IMR-90 (cell line): ENCODE results near the gene TRPV4. TPM values are rescaled to one million over a fixed set of nuclear protein-coding genes. Genes with fewer than 3 reads are reported as not detected.

Experiments used
- ATAC-seq: fragments of 200-7000 bp; cut with Tn5 transposase; 2 replicates; pipeline ENCODE4 v1.9.1; 2020; ENCODE audit warnings: low read depth, mild to moderate bottlenecking, moderate library complexity
- BruUV-seq: library from RNA; stranded (reverse); fragments of 400-500 nt; replicated peaks from 2 replicates; lab custom pipeline; 2021; lab: Mats Ljungman, UMichigan
- CTCF ChIA-PET: fragments of 300-600 bp; formaldehyde crosslinking; extraction: SDS; loops from one replicate; lab custom pipeline; 2021; ENCODE audit warnings: antibody characterized with exemption; lab: Yijun Ruan, JAX
- POLR2A ChIA-PET: fragments of 300-600 bp; sonication (Branson Sonifier 250); formaldehyde crosslinking; loops from one replicate; lab custom pipeline; 2022; ENCODE audit warnings: antibody characterized with exemption; ENCODE audit not compliant: unreplicated experiment; lab: Charles Lee
- DNase-seq: peaks from one replicate; pipeline ENCODE4 v3.0.0; 2013
- H2AFZ ChIP-seq: replicated peaks from 2 replicates; pipeline ENCODE3; 2013; ENCODE audit warnings: low read length, mild to moderate bottlenecking; ENCODE audit not compliant: poor library complexity
- H2AK5ac ChIP-seq: 2 replicates; pipeline ENCODE4 v1.6.1; 2013; ENCODE audit warnings: low read depth, low read length, inconsistent platforms
- H2AK9ac ChIP-seq: replicated peaks from 2 replicates; pipeline ENCODE3; 2013; ENCODE audit warnings: mild to moderate bottlenecking, low read depth, low read length, moderate library complexity; ENCODE audit not compliant: poor library complexity
- H2BK120ac ChIP-seq: 2 replicates; pipeline ENCODE4 v1.6.1; 2013; ENCODE audit warnings: low read depth, low read length, inconsistent platforms
- H2BK15ac ChIP-seq: 3 replicates; pipeline ENCODE4 v1.6.1; 2013; ENCODE audit warnings: low read depth, low read length, inconsistent platforms
- H2BK20ac ChIP-seq: 2 replicates; pipeline ENCODE4 v1.6.1; 2013; ENCODE audit warnings: low read depth, mild to moderate bottlenecking, inconsistent platforms, low read length, moderate library complexity
- H2BK5ac ChIP-seq: 2 replicates; pipeline ENCODE4 v1.6.1; 2013; ENCODE audit warnings: mild to moderate bottlenecking, low read depth, low read length, inconsistent platforms; ENCODE audit not compliant: poor library complexity, severe bottlenecking
- H3K14ac ChIP-seq: replicated peaks from 2 replicates; pipeline ENCODE4 v1.6.1; 2013; ENCODE audit warnings: low read depth, low read length, inconsistent platforms
- H3K18ac ChIP-seq: 2 replicates; pipeline ENCODE4 v1.6.1; 2013; ENCODE audit warnings: low read depth, low read length, control low read depth
- H3K23ac ChIP-seq: 2 replicates; pipeline ENCODE4 v1.6.1; 2013; ENCODE audit warnings: low read depth, low read length, inconsistent platforms
- H3K27ac ChIP-seq: 2 replicates; pipeline ENCODE4 v1.5.1; 2013; ENCODE audit warnings: mild to moderate bottlenecking, control low read depth, low read length; ENCODE audit not compliant: insufficient read depth
- H3K27me3 ChIP-seq: 2 replicates; pipeline ENCODE4 v1.6.1; 2013; ENCODE audit warnings: low read length; ENCODE audit not compliant: control insufficient read depth, insufficient read depth
- H3K36me3 ChIP-seq: 2 replicates; pipeline ENCODE4 v1.6.1; 2013; ENCODE audit warnings: low read length, mixed read lengths; ENCODE audit not compliant: control insufficient read depth, insufficient read depth
- H3K4ac ChIP-seq: 2 replicates; pipeline ENCODE4 v1.6.1; 2013; ENCODE audit warnings: low read depth, low read length, inconsistent platforms
- H3K4me1 ChIP-seq: 2 replicates; pipeline ENCODE4 v1.6.1; 2013; ENCODE audit warnings: low read length, mixed read lengths; ENCODE audit not compliant: control insufficient read depth, insufficient read depth
- H3K4me2 ChIP-seq: 2 replicates; pipeline ENCODE4 v1.6.1; 2013; ENCODE audit warnings: low read depth, mild to moderate bottlenecking, control low read depth, low read length, moderate library complexity
- H3K4me3 ChIP-seq: 2 replicates; pipeline ENCODE4 v1.5.1; 2013; ENCODE audit warnings: low read depth, mild to moderate bottlenecking, control low read depth, low read length, moderate library complexity; ENCODE audit not compliant: insufficient read depth
- H3K56ac ChIP-seq: 2 replicates; pipeline ENCODE4 v1.6.1; 2013; ENCODE audit warnings: low read length, inconsistent platforms; ENCODE audit not compliant: insufficient read depth; ENCODE audit errors: extremely low read depth
- H3K79me1 ChIP-seq, 2 experiments: 2 replicates each; pipeline ENCODE4 v1.6.1; 2013; ENCODE audit warnings: low read length in 2 of 2, inconsistent platforms in 1 of 2, low read depth in 1 of 2
- H3K9ac ChIP-seq: 2 replicates; pipeline ENCODE4 v1.6.1; 2013; ENCODE audit warnings: low read depth, low read length, control low read depth
- H3K9me1 ChIP-seq: 2 replicates; pipeline ENCODE4 v1.6.1; 2013; ENCODE audit warnings: low read length, inconsistent platforms; ENCODE audit not compliant: insufficient read depth
- H3K9me3 ChIP-seq: 2 replicates; pipeline ENCODE4 v1.6.1; 2013; ENCODE audit warnings: low read length; ENCODE audit not compliant: control insufficient read depth, insufficient read depth
- H4K20me1 ChIP-seq: 2 replicates; pipeline ENCODE4 v1.6.1; 2013; ENCODE audit warnings: low read length, inconsistent platforms; ENCODE audit not compliant: insufficient read depth
- H4K5ac ChIP-seq: 2 replicates; pipeline ENCODE4 v1.6.1; 2013; ENCODE audit warnings: mild to moderate bottlenecking, low read depth, low read length, control low read depth
- H4K8ac ChIP-seq, 2 experiments: 2 replicates each; pipeline ENCODE4 v1.6.1; 2013; ENCODE audit warnings: low read depth in 2 of 2, low read length in 2 of 2, control low read depth in 1 of 2, inconsistent platforms in 1 of 2
- H4K91ac ChIP-seq: 2 replicates; pipeline ENCODE4 v1.6.1; 2013; ENCODE audit warnings: low read depth, low read length, inconsistent platforms; ENCODE audit not compliant: insufficient read depth
- FOS ChIP-seq: fragments of 150-350 bp; IDR thresholded peaks from 2 replicates; pipeline ENCODE4 v1.6.1; 2016; ENCODE audit warnings: low read depth, low read length
- MAFK ChIP-seq: IDR thresholded peaks from 2 replicates; pipeline ENCODE4 v1.6.1; 2012; ENCODE audit warnings: low read depth, low read length, improper control_type of control experiment
- MAZ ChIP-seq: IDR thresholded peaks from 2 replicates; pipeline ENCODE4 v1.6.1; 2012; ENCODE audit warnings: low read depth, mild to moderate bottlenecking, low read length, improper control_type of control experiment, moderate library complexity, borderline replicate concordance
- MXI1 ChIP-seq: IDR thresholded peaks from 2 replicates; pipeline ENCODE4 v1.6.1; 2012; ENCODE audit warnings: low read depth, mild to moderate bottlenecking, low read length, moderate library complexity, borderline replicate concordance
- NFE2L2 ChIP-seq: fragments of 150-350 bp; IDR thresholded peaks from 2 replicates; pipeline ENCODE4 v1.6.1; 2016; ENCODE audit warnings: low read depth, mild to moderate bottlenecking, low read length
- POLR2A ChIP-seq: IDR thresholded peaks from 2 replicates; pipeline ENCODE4 v1.6.1; 2012; ENCODE audit warnings: mild to moderate bottlenecking, low read depth, low read length
- RCOR1 ChIP-seq: IDR thresholded peaks from 2 replicates; pipeline ENCODE4 v1.6.1; 2012; ENCODE audit warnings: mild to moderate bottlenecking, low read length, improper control_type of control experiment; ENCODE audit not compliant: insufficient replicate concordance
- dilution Hi-C: fragments of 300-500 bp; cut with HindIII; formaldehyde crosslinking; loops from one replicate; pipeline ENCODE4 v1.14.3; 2018; ENCODE audit warnings: low sequenced_read_pairs; ENCODE audit not compliant: unreplicated experiment
- in situ Hi-C: fragments of 300-500 bp; cut with MboI; formaldehyde crosslinking; loops from 3 replicates; pipeline ENCODE4 v1.14.3; 2019; ENCODE audit warnings: low sequenced_read_pairs, inconsistent platforms, mixed read lengths
- intact Hi-C: fragments of 100-400 bp; cut with micrococcal nuclease; formaldehyde crosslinking; loops from 2 replicates; pipeline ENCODE4 v1.10.0; 2022
- polyA plus RNA-seq, 3 experiments: library from polyadenylated mRNA; depleted of rRNA; stranded (reverse); fragments of >200 nt; gene quantifications; 2 replicates each; pipeline ENCODE4 v1.2.3, GENCODE V29; 2012; ENCODE audit warnings: low replicate concordance in 1 of 3
- total RNA-seq: library from RNA; depleted of rRNA; stranded (reverse); fragments of >200 nt; gene quantifications from 2 replicates; pipeline ENCODE4 v1.2.3, GENCODE V29; 2012
- TF ChIP-seq, protein P1 (sequence below): fragments of 150-350 bp; IDR thresholded peaks from 2 replicates; pipeline ENCODE4 v1.6.1; 2016; ENCODE audit warnings: low read depth, mild to moderate bottlenecking, low read length, moderate library complexity, borderline replicate concordance
- TF ChIP-seq, protein P2 (sequence below): conservative IDR thresholded peaks from 2 replicates; pipeline ENCODE4 v1.5.1; 2012; ENCODE audit warnings: mild to moderate bottlenecking, low read depth, low read length, improper control_type of control experiment

TRPV4 gene
- total and polyA plus RNA-seq, 2 of the 4 experiments (the other 2 are of a cell fraction): 1.1 to 6.1 TPM

- Histone ChIP-seq H3K4ac (no peak overlapping the region), H4K20me1 (no peaks in the 10 kb centered on the region), H4K5ac (no peak overlapping the region), H2BK5ac (no peak overlapping the region), H2AK5ac (no peak overlapping the region), H3K9ac (no peak overlapping the region), H3K14ac (no peak overlapping the region), H2BK120ac (no peak overlapping the region), H2AK9ac (no peak overlapping the region), H3K79me1 (no peaks in the 10 kb centered on the region), H3K4me3 (no peak overlapping the region), H2AFZ (no peak overlapping the region), H3K4me1 (no peaks in the 10 kb centered on the region), H2BK15ac (no peak overlapping the region), H3K9me1 (no peaks in the 10 kb centered on the region), H3K27me3 (no peaks in the 10 kb centered on the region), H3K4me2 (no peak overlapping the region), H4K91ac (no peak overlapping the region), H3K36me3 (peaks cover 1% of the 10 kb centered on the region; the same call in 1 of the 2 replicates), H3K27ac (no peak overlapping the region), H4K8ac (no peak overlapping the region), H3K18ac (no peak overlapping the region), H3K56ac (no peak overlapping the region), H2BK20ac (no peak overlapping the region), H3K9me3 (no peaks in the 10 kb centered on the region), H3K23ac (no peak overlapping the region)
- TF ChIP-seq, protein P1, sequence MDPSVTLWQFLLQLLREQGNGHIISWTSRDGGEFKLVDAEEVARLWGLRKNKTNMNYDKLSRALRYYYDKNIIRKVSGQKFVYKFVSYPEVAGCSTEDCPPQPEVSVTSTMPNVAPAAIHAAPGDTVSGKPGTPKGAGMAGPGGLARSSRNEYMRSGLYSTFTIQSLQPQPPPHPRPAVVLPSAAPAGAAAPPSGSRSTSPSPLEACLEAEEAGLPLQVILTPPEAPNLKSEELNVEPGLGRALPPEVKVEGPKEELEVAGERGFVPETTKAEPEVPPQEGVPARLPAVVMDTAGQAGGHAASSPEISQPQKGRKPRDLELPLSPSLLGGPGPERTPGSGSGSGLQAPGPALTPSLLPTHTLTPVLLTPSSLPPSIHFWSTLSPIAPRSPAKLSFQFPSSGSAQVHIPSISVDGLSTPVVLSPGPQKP: no peak
- TF ChIP-seq POLR2A (no peak), MXI1 (no peak), MAFK (no peak), MAZ (no peak), RCOR1 (no peak), NFE2L2 (no peak), FOS (no peak)
- TF ChIP-seq, protein P2, sequence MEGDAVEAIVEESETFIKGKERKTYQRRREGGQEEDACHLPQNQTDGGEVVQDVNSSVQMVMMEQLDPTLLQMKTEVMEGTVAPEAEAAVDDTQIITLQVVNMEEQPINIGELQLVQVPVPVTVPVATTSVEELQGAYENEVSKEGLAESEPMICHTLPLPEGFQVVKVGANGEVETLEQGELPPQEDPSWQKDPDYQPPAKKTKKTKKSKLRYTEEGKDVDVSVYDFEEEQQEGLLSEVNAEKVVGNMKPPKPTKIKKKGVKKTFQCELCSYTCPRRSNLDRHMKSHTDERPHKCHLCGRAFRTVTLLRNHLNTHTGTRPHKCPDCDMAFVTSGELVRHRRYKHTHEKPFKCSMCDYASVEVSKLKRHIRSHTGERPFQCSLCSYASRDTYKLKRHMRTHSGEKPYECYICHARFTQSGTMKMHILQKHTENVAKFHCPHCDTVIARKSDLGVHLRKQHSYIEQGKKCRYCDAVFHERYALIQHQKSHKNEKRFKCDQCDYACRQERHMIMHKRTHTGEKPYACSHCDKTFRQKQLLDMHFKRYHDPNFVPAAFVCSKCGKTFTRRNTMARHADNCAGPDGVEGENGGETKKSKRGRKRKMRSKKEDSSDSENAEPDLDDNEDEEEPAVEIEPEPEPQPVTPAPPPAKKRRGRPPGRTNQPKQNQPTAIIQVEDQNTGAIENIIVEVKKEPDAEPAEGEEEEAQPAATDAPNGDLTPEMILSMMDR: no peak
- intact Hi-C loops (no loop called here), dilution Hi-C loops (no loop called here), in situ Hi-C loops (no loop called here)
- CTCF ChIA-PET: no interaction called here
- no peak for ATAC-seq
- no peak for DNase-seq
- POLR2A ChIA-PET: no interaction called here
- BruUV-seq: no TSS peak
These were observed 40.2 kb downstream of the TRPV4 start for GRCh38 chr12:109792992-109793391.
